Right forelimb (tissue), 1 donor: ENCODE measurements around the gene AGPS.
"Not testable (repeated sequence)": the region's sequence is repeated elsewhere in the genome, so short reads cannot be mapped to it uniquely, and the experiment has no call there.

Experiments
- DNase-seq: peaks from one replicate; pipeline ENCODE4 v3.0.0-alpha.2; 2018

Gene AGPS

GRCh38 chr2:177424120-177424519 is 31.5 kb downstream of the AGPS start:
- DNase-seq, result not testable (repeated sequence)

GRCh38 chr2:177424620-177425019 is 32.0 kb downstream of the AGPS start:
- not testable (repeated sequence) for DNase-seq

- DNase-seq, result no peak
These were observed 34.7 kb downstream of the AGPS start for GRCh38 chr2:177427316-177427715.

- DNase-seq, result not testable (repeated sequence)
These were observed 35.4 kb downstream of the AGPS start for GRCh38 chr2:177427936-177428335.

- no peak for DNase-seq
These were observed 37.2 kb downstream of the AGPS start for GRCh38 chr2:177429688-177430325.

GRCh38 chr2:177430411-177430810 is 37.8 kb downstream of the AGPS start:
- DNase-seq, result no peak

GRCh38 chr2:177431111-177431725 is 38.6 kb downstream of the AGPS start:
- not testable (repeated sequence) for DNase-seq

GRCh38 chr2:177432703-177433102 is 40.1 kb downstream of the AGPS start:
- DNase-seq, result no peak

- no peak for DNase-seq
These were observed 40.8 kb downstream of the AGPS start for GRCh38 chr2:177433402-177433801.

GRCh38 chr2:177434475-177434874 is 41.9 kb downstream of the AGPS start:
- DNase-seq, result no peak

- no peak for DNase-seq
These were observed 52.6 kb downstream of the AGPS start for GRCh38 chr2:177445200-177445599.

GRCh38 chr2:177448031-177448430 is 55.5 kb downstream of the AGPS start:
- DNase-seq, result no peak

- no peak for DNase-seq
These were observed 56.6 kb downstream of the AGPS start for GRCh38 chr2:177449159-177449558.

- no peak for DNase-seq
These were observed 62.6 kb downstream of the AGPS start for GRCh38 chr2:177455187-177455586.

- DNase-seq, result not testable (repeated sequence)
These were observed 67.2 kb downstream of the AGPS start for GRCh38 chr2:177459756-177460155.

GRCh38 chr2:177460973-177461585 is 68.5 kb downstream of the AGPS start:
- no peak for DNase-seq

- no peak for DNase-seq
These were observed 72.0 kb downstream of the AGPS start for GRCh38 chr2:177464549-177464948.

- no peak for DNase-seq
These were observed 73.0 kb downstream of the AGPS start for GRCh38 chr2:177465400-177466138.

GRCh38 chr2:177466337-177467195 is 74.0 kb downstream of the AGPS start:
- DNase-seq, result no peak

- DNase-seq, result no peak
These were observed 75.1 kb downstream of the AGPS start for GRCh38 chr2:177467646-177468045.

- DNase-seq, result no peak
These were observed 79.4 kb downstream of the AGPS start for GRCh38 chr2:177471990-177472389.

- no peak for DNase-seq
These were observed 81.7 kb downstream of the AGPS start for GRCh38 chr2:177474301-177474700.

- DNase-seq, result no peak
These were observed 82.4 kb downstream of the AGPS start for GRCh38 chr2:177474998-177475397.
